ENCODE results near the gene HACD3. TPM values are rescaled to one million over a fixed set of nuclear protein-coding genes. Genes with fewer than 3 reads are reported as not detected.
A peak's percentile ranks its signal among the peaks of the same experiment; 100 is the strongest.

The HACD3 gene
- total and polyA plus RNA-seq, 2 of the 13 experiments (the other 11 are each of a cell fraction or from before 2014, with no cell fraction given) = 73.6 to 161 TPM

DNA sequence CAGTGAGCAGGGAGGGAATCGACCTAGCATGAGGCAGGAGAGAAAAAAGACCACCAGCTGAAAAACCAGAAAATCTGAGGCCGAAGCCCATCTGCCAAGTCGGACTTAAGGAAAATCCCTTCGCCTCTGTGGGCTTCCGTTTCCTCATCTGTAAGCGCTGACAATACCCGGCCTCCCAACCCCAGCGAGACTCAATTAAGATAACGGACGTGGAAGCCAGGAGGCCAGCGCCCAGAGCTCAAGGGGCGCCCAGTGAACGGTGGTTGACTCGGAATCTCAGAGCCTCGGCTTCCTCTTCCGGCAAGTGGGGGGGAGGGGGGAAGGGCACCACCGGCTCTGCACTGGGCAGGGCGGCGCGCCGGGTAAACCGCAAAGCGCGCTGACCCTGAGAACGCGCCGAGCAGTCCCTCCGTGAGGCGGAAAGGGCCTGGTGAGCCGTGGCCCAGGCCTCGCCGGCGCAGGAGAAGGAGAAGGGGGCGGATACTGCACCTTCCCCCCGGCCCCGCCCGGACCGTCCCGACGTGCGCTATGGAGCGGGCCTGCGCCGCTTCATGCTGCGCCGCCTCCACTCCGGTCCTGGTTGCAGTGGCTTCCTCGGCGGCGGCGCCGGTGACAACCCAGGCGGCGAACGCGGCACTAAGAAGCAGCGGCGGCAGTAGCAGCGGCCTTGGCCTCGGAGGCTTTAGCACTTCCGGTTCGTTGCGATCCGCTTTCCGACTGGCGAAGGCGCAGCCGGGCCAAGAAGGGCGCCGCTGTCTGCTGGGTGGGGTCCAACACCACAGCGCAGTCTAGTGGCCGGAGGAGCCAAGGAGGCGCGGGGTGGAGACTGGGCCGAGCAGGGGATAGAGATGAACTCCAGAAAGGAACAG, 13.0 kb upstream of the HACD3 start, which contains the start of gene DPP8 (continued):
- TF ChIP-seq FIP1L1 (IDR thresholded peaks at IDR 0.05; ENCODE audit: borderline replicate concordance, insufficient read depth, low read depth, low read length) (no peak), FOXM1 (CRISPR knock-in tag; IDR thresholded peaks at IDR 0.05) (no peak), PPARG (CRISPR knock-in tag; conservative IDR thresholded peaks at IDR 0.05) (no peak), TP53 (CRISPR knock-in tag; conservative IDR thresholded peaks at IDR 0.05) (0 out of 2 replicates have a peak, but pooled peaks have one; percentile 49), MIXL1 (CRISPR knock-in tag; IDR thresholded peaks at IDR 0.05) (0 out of 2 replicates have a peak, but pooled peaks have one; percentile 24), ZNF501 (CRISPR knock-in tag; IDR thresholded peaks at IDR 0.05) (peak; percentile 97), MLLT10 (CRISPR knock-in tag; IDR thresholded peaks at IDR 0.05) (peak; percentile 86; the same call in 1 of the 2 replicates), BHLHE40 (IDR thresholded peaks at IDR 0.05; ENCODE audit: low read length) (no peak), ZSCAN20 (CRISPR knock-in tag; IDR thresholded peaks at IDR 0.05; ENCODE audit: borderline replicate concordance) (peak; percentile 61; the same call in 1 of the 2 replicates), CBFB (CRISPR knock-in tag; IDR thresholded peaks at IDR 0.05) (peak; percentile 93), KDM5B (CRISPR knock-in tag; IDR thresholded peaks at IDR 0.05; ENCODE audit: borderline replicate concordance) (peak; percentile 98), ZNF430 (CRISPR knock-in tag; IDR thresholded peaks at IDR 0.05) (peak; percentile 97), SMAD1 (CRISPR knock-in tag; IDR thresholded peaks at IDR 0.05; ENCODE audit: borderline replicate concordance, low read depth) (peak; percentile 77; the same call in 1 of the 2 replicates), NFKBIZ (CRISPR knock-in tag; IDR thresholded peaks at IDR 0.05) (0 out of 2 replicates have a peak, but pooled peaks have one; percentile 40), ZNF235 (CRISPR knock-in tag; IDR thresholded peaks at IDR 0.05; ENCODE audit: borderline replicate concordance) (no peak), SMAD3 (CRISPR knock-in tag; IDR thresholded peaks at IDR 0.05) (peak; percentile 86), KDM4B (CRISPR knock-in tag; IDR thresholded peaks at IDR 0.05) (peak; percentile 92), SAFB2 (CRISPR knock-in tag; IDR thresholded peaks at IDR 0.05; ENCODE audit: borderline replicate concordance, low read depth) (peak; percentile 67; the same call in 1 of the 2 replicates), ZKSCAN1 (IDR thresholded peaks at IDR 0.05; ENCODE audit: low read length) (0 out of 2 replicates have a peak, but pooled peaks have one; percentile 10)
- TF ChIP-seq, protein P1, sequence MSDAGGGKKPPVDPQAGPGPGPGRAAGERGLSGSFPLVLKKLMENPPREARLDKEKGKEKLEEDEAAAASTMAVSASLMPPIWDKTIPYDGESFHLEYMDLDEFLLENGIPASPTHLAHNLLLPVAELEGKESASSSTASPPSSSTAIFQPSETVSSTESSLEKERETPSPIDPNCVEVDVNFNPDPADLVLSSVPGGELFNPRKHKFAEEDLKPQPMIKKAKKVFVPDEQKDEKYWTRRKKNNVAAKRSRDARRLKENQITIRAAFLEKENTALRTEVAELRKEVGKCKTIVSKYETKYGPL (CRISPR knock-in tag; IDR thresholded peaks at IDR 0.05) = no peak
- TF ChIP-seq, protein P2, sequence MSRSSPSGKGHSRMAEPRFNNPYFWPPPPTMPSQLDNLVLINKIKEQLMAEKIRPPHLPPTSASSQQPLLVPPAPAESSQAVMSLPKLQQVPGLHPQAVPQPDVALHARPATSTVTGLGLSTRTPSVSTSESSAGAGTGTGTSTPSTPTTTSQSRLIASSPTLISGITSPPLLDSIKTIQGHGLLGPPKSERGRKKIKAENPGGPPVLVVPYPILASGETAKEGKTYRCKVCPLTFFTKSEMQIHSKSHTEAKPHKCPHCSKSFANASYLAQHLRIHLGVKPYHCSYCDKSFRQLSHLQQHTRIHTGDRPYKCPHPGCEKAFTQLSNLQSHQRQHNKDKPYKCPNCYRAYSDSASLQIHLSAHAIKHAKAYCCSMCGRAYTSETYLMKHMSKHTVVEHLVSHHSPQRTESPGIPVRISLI (CRISPR knock-in tag; IDR thresholded peaks at IDR 0.05; ENCODE audit: borderline replicate concordance) = peak; percentile 71; the same call in 1 of the 2 replicates
- TF ChIP-seq, protein P3, sequence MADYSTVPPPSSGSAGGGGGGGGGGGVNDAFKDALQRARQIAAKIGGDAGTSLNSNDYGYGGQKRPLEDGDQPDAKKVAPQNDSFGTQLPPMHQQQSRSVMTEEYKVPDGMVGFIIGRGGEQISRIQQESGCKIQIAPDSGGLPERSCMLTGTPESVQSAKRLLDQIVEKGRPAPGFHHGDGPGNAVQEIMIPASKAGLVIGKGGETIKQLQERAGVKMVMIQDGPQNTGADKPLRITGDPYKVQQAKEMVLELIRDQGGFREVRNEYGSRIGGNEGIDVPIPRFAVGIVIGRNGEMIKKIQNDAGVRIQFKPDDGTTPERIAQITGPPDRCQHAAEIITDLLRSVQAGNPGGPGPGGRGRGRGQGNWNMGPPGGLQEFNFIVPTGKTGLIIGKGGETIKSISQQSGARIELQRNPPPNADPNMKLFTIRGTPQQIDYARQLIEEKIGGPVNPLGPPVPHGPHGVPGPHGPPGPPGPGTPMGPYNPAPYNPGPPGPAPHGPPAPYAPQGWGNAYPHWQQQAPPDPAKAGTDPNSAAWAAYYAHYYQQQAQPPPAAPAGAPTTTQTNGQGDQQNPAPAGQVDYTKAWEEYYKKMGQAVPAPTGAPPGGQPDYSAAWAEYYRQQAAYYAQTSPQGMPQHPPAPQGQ (CRISPR knock-in tag; IDR thresholded peaks at IDR 0.05; ENCODE audit: borderline replicate concordance) = 0 out of 2 replicates have a peak, but pooled peaks have one; percentile 35
- TF ChIP-seq, protein P4, sequence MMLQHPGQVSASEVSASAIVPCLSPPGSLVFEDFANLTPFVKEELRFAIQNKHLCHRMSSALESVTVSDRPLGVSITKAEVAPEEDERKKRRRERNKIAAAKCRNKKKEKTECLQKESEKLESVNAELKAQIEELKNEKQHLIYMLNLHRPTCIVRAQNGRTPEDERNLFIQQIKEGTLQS (CRISPR knock-in tag; IDR thresholded peaks at IDR 0.05) = no peak
- TF ChIP-seq, protein P5, sequence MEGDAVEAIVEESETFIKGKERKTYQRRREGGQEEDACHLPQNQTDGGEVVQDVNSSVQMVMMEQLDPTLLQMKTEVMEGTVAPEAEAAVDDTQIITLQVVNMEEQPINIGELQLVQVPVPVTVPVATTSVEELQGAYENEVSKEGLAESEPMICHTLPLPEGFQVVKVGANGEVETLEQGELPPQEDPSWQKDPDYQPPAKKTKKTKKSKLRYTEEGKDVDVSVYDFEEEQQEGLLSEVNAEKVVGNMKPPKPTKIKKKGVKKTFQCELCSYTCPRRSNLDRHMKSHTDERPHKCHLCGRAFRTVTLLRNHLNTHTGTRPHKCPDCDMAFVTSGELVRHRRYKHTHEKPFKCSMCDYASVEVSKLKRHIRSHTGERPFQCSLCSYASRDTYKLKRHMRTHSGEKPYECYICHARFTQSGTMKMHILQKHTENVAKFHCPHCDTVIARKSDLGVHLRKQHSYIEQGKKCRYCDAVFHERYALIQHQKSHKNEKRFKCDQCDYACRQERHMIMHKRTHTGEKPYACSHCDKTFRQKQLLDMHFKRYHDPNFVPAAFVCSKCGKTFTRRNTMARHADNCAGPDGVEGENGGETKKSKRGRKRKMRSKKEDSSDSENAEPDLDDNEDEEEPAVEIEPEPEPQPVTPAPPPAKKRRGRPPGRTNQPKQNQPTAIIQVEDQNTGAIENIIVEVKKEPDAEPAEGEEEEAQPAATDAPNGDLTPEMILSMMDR (CRISPR knock-in tag; IDR thresholded peaks at IDR 0.05) = peak; percentile 98

Data from HepG2 (cell line).